GM12878 (cell line): ENCODE data around the gene SGTA. TPM values are rescaled to one million over a fixed set of nuclear protein-coding genes. Genes with fewer than 3 reads are reported as not detected.

Experiments used
- ATAC-seq: fragments of 200-7000 bp; cut with Tn5 transposase; 3 replicates; pipeline ENCODE4 v1.9.1; 2020; ENCODE audit warnings: mild to moderate bottlenecking, moderate library complexity
- BruUV-seq: library from RNA; stranded (reverse); fragments of 400-500 nt; replicated peaks from 2 replicates; lab custom pipeline; 2021; lab: Mats Ljungman, UMichigan
- CTCF ChIA-PET: fragments of 300-600 bp; sonication (Branson Sonifier 250); formaldehyde crosslinking; extraction: SDS; loops from one replicate; lab custom pipeline; 2021; ENCODE audit warnings: inconsistent platforms; lab: Yijun Ruan, JAX
- POLR2A ChIA-PET: fragments of 350-600 bp; formaldehyde crosslinking; extraction: SDS; loops from one replicate; lab custom pipeline; 2021; ENCODE audit warnings: inconsistent platforms; lab: Charles Lee
- RAD21 ChIA-PET: fragments of 300-600 bp; sonication (Branson Sonifier 250); formaldehyde crosslinking; loops from one replicate; lab custom pipeline; 2023; ENCODE audit warnings: antibody characterized with exemption; ENCODE audit not compliant: unreplicated experiment; lab: Charles Lee
- SMC1A ChIA-PET: fragments of 300-600 bp; sonication (Branson Sonifier 250); formaldehyde crosslinking; loops from one replicate; lab custom pipeline; 2023; ENCODE audit not compliant: unreplicated experiment, uncharacterized antibody; lab: Charles Lee
- DNase-seq: peaks from one replicate; pipeline ENCODE4 v3.0.0-alpha.2; 2011; ENCODE audit warnings: low read depth, low spot score
- FAIRE-seq: peaks from 3 replicates; lab custom pipeline; 2011; peaks lifted over from hg19 to GRCh38; lab: Jason Lieb, UNC
- H2AFZ ChIP-seq: 2 replicates; pipeline ENCODE4 v1.6.0; 2011; ENCODE audit warnings: low read depth, low read length, control low read depth; ENCODE audit not compliant: control insufficient read depth
- H3K27ac ChIP-seq: 2 replicates; pipeline ENCODE4 v1.5.1; 2011; ENCODE audit warnings: control low read depth; ENCODE audit not compliant: control insufficient read depth, insufficient read depth
- H3K27me3 ChIP-seq, 2 experiments: replicated peaks in 1 of 2; 2 replicates each; pipeline versions ENCODE4 v1.6.0 to v1.6.1; 2011; ENCODE audit warnings: low read length in 1 of 2; ENCODE audit not compliant: control insufficient read depth in 2 of 2, insufficient read depth in 2 of 2
- H3K36me3 ChIP-seq, 2 experiments: 2 replicates each; pipeline ENCODE4 v1.5.1; 2011; ENCODE audit warnings: low read length in 1 of 2; ENCODE audit not compliant: control insufficient read depth in 2 of 2, insufficient read depth in 2 of 2
- H3K4me1 ChIP-seq: 2 replicates; pipeline ENCODE4 v1.6.1; 2011; ENCODE audit warnings: mild to moderate bottlenecking, low read length, moderate library complexity, mixed read lengths; ENCODE audit not compliant: control insufficient read depth, insufficient read depth
- H3K4me2 ChIP-seq: 2 replicates; pipeline ENCODE4 v1.6.0; 2011; ENCODE audit warnings: control low read depth; ENCODE audit not compliant: control insufficient read depth, insufficient read depth
- H3K4me3 ChIP-seq: fragments of 200-600 bp; sonication (generic); 2 replicates; pipeline ENCODE4 v1.5.1; 2016
- H3K79me2 ChIP-seq: 2 replicates; pipeline ENCODE4 v1.6.0; 2011; ENCODE audit warnings: low read length; ENCODE audit not compliant: control insufficient read depth, insufficient read depth
- H3K9ac ChIP-seq: 2 replicates; pipeline ENCODE4 v1.8.0; 2011; ENCODE audit warnings: low read length, control low read depth, mixed read lengths; ENCODE audit not compliant: control insufficient read depth, insufficient read depth
- H3K9me3 ChIP-seq: replicated peaks from 3 replicates; pipeline ENCODE4 v1.5.1; 2011; ENCODE audit warnings: mild to moderate bottlenecking, low read length; ENCODE audit not compliant: control insufficient read depth, insufficient read depth
- H4K20me1 ChIP-seq: 2 replicates; pipeline ENCODE4 v1.6.0; 2011; ENCODE audit not compliant: control insufficient read depth, insufficient read depth
- IRF4 ChIP-seq: IDR thresholded peaks from 2 replicates; pipeline ENCODE4 v1.6.1; 2011; ENCODE audit warnings: low read depth, low read length
- IRF5 ChIP-seq: fragments of 450-650 bp; IDR thresholded peaks from 2 replicates; pipeline ENCODE4 v1.6.1; 2017; ENCODE audit warnings: borderline replicate concordance
- MAX ChIP-seq: IDR thresholded peaks from 2 replicates; pipeline ENCODE4 v1.6.1; 2012; ENCODE audit warnings: low read depth, low read length, improper control_type of control experiment
- NFXL1 ChIP-seq: fragments of 450-650 bp; IDR thresholded peaks from 2 replicates; pipeline ENCODE4 v1.6.1; 2017; ENCODE audit warnings: antibody characterized with exemption, mild to moderate bottlenecking, borderline replicate concordance
- SUZ12 ChIP-seq: fragments of 200-600 bp; sonication (generic); IDR thresholded peaks from one replicate; pipeline ENCODE4 v1.6.1; 2018; ENCODE audit warnings: antibody characterized with exemption, mild to moderate bottlenecking; ENCODE audit not compliant: unreplicated experiment
- WGBS: methylation state at CpG from one replicate; pipeline ENCODE4 v1.1.6; 2016; ENCODE audit warnings: low lambda C conversion rate; ENCODE audit not compliant: insufficient replicate concordance, insufficient coverage; ENCODE audit errors: missing lambda C conversion rate; 5-methylcytosine and 5-hydroxymethylcytosine counted together
- in situ Hi-C: fragments of 300-500 bp; cut with MboI; formaldehyde crosslinking; loops from 9 replicates; pipeline ENCODE4 v1.14.3; 2018; ENCODE audit warnings: mixed read lengths
- intact Hi-C: fragments of 100-400 bp; cut with micrococcal nuclease; formaldehyde crosslinking; loops from one replicate; pipeline ENCODE4 v1.14.2; 2022; ENCODE audit not compliant: unreplicated experiment
- polyA plus RNA-seq, 11 experiments: library from polyadenylated mRNA; depleted of rRNA in 4 of 11; unstranded in 6 of 11; stranded (reverse) in 5 of 11; fragments of >200 nt; fragmentation: Nextera tagmentation in 4 of 11; fragmentation: Illumina TruSeq in 1 of 11; extraction: Ambion mirVana in 4 of 11; extraction: Trizol in 1 of 11; gene quantifications; 1 replicate in 1 of 11; 2 replicates in 10 of 11; pipeline versions ENCODE4 v1.2.1 to v1.2.3, GENCODE V29; 2011 to 2016; ENCODE audit warnings: inconsistent platforms in 2 of 11, missing spikeins in 2 of 11, low read depth in 1 of 11
- total RNA-seq, 4 experiments: library from RNA; depleted of rRNA in 3 of 4; stranded (reverse); fragments of >200 nt in 3 of 4; fragmentation: Illumina TruSeq in 1 of 4; extraction: Trizol in 1 of 4; gene quantifications; 2 replicates each; pipeline versions ENCODE4 v1.2.1 to v1.2.3, GENCODE V29; 2013 to 2021

SGTA gene
- total and polyA plus RNA-seq, 10 of the 15 experiments (the other 5 are each of a cell fraction or from before 2014, with no cell fraction given), result 2.0 to 102 (median 48.2) TPM

DNA sequence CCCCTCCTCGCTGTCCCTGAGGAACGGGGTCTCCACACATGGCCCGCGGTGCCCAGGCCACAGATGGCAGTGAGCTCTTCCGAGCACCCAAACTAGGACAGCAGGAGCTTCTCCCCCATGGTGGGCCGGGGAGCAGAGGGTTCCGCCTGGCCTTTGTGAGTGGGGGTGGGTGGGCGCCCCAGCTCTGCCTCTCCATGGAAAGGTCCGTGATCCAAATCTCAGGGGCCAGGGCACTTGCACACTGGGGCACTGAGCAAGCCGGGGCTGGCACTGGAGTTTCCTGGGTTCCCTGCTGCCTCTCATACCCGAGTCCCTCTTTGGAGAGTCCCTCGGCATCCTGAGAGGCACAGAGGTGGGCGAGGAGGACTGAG lies 59.7 kb downstream of the SGTA start:
- ChIA-PET POLR2A (no interaction called here), RAD21 (no interaction called here)
- Histone ChIP-seq H3K79me2 (no peaks in the 10 kb centered on the region), H3K9me3 (no peaks in the 10 kb centered on the region), H4K20me1 (no peaks in the 10 kb centered on the region), H2AFZ (no peak overlapping the region), H3K27me3 (peaks cover 3 to 4% of the 10 kb centered on the region in 2 experiments; a peak in 1 of 4 replicates), H3K4me1 (no peaks in the 10 kb centered on the region)
- no TSS peak for BruUV-seq
- WGBS, result 67% methylated on average over 12 of the region's 13 CpGs
- no peak for DNase-seq
- TF ChIP-seq NFXL1 (no peak), IRF5 (no peak), SUZ12 (no peak), MAX (no peak), IRF4 (no peak)
- TF ChIP-seq, all 136 proteins: peak for 0
- Histone ChIP-seq H3K36me3 (no peaks in the 10 kb centered on the region), H3K27ac (no peak overlapping the region), H3K4me2 (no peak overlapping the region), H3K4me3 (no peak overlapping the region), H3K9ac (no peak overlapping the region)
- ATAC-seq (no peak), FAIRE-seq (no peak)
- in situ Hi-C loops (no loop called here), intact Hi-C loops (no loop called here)
- ChIA-PET CTCF (interaction anchor here (2.8 kb wide), 1 partner anchor 75 kb away, joined by 5 read pairs; no protein-coding TSS in a partner anchor), SMC1A (no interaction called here)
